ENCODE results near the gene TBC1D10A.

TBC1D10A gene

DNA sequence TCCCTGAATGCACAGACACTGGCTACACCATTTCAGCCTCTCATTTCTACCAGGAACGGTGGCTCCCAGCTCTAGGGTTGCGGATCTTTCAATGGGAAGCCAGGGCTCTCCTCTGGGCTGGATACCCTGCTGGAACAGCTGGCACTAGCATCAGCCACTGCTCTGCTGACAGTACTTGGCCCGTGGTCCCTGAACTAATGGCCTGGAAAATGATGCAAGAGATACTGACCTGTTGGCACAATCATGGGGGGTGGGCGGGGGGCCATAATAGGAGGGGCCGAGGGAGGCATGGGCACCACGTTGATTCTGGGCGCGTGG is 10.7 kb upstream of the TBC1D10A start:
- TF ChIP-seq, protein P1, sequence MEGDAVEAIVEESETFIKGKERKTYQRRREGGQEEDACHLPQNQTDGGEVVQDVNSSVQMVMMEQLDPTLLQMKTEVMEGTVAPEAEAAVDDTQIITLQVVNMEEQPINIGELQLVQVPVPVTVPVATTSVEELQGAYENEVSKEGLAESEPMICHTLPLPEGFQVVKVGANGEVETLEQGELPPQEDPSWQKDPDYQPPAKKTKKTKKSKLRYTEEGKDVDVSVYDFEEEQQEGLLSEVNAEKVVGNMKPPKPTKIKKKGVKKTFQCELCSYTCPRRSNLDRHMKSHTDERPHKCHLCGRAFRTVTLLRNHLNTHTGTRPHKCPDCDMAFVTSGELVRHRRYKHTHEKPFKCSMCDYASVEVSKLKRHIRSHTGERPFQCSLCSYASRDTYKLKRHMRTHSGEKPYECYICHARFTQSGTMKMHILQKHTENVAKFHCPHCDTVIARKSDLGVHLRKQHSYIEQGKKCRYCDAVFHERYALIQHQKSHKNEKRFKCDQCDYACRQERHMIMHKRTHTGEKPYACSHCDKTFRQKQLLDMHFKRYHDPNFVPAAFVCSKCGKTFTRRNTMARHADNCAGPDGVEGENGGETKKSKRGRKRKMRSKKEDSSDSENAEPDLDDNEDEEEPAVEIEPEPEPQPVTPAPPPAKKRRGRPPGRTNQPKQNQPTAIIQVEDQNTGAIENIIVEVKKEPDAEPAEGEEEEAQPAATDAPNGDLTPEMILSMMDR (IDR thresholded peaks at IDR 0.05; ENCODE audit: control extremely low read depth, extremely low read depth, low read depth, missing control alignments), result no peak
- ChIA-PET CTCF (interaction anchor here (1.1 to 1.7 kb wide), 2 partner anchors 10 to 74 kb away, joined by 3 read pairs; no protein-coding TSS in a partner anchor), POLR2A (interaction anchor here (0.9 to 1.1 kb wide), 2 partner anchors 10 to 11 kb away, joined by 3 read pairs; partner anchors contain the start of gene TBC1D10A)
- DNase-seq (ENCODE audit: extremely low spot score), result no peak

DNA sequence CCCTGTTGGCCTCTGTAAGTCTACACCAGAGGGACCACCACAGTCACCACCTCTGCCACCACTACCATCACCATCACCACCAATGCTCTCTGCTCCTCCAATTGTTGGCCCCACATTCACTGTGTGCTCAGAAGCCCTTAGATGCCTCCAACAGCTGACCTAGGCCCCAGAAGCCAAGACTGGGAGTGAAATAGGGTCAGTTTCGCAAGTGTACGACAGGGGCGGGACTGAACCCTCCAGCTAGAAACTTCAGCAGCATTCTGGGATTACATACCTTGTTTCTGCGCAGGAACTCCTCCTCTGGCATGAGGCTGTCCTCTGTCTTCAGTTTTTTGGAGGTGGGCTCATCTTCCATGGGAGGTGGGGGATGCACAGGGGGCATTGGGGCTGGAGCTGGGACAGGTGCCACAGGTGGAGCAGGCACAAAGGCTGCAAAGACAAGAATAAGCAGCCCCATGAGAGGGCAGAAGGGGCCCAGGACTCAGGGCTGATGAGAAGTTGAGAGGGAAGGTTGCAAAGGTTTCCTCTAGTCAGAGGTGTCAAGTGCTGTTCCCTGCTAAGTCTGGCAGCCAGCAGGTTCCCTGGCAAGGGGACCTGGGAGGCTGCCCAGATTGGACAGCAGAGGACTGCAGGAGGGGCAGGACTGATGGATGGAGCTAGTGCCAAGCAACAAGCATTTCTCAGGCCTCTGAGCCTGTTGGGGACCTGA is 10.2 kb upstream of the TBC1D10A start:
- CTCF ChIA-PET, result interaction anchor here (1.1 to 3.1 kb wide), 4 partner anchors 9 to 73 kb away, joined by 3 to 10 read pairs (median 4); no protein-coding TSS in a partner anchor
- POLR2A ChIA-PET, result interaction anchor here (0.9 to 1.1 kb wide), 3 partner anchors 10 to 11 kb away, joined by 3 to 5 read pairs (median 3); partner anchors contain the start of gene TBC1D10A
- no peak for DNase-seq (ENCODE audit: extremely low spot score)
- TF ChIP-seq, protein P1 (IDR thresholded peaks at IDR 0.05; ENCODE audit: control extremely low read depth, extremely low read depth, low read depth, missing control alignments), result no peak

DNA sequence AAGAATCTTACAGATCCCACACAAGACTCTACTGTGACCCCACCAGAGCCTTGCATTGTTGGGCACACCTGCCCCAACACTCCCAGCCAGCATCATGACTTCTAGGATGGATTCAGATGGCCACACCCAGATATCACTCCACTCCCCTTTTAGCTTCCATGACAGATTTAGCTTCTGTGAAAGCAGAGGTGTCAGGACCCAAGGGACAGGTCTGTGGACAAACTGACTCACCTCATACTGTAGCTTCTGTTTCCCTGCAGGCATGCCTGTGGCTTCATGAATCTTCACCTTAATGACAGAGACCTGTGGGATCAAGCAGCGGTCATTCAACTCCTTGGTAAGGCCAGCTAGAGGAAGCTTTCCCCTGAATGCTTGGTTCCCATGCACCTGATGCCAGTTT is 8.5 kb upstream of the TBC1D10A start:
- DNase-seq (ENCODE audit: extremely low spot score), result no peak
- TF ChIP-seq, protein P1 (IDR thresholded peaks at IDR 0.05; ENCODE audit: control extremely low read depth, extremely low read depth, low read depth, missing control alignments), result no peak
- ChIA-PET POLR2A (interaction anchor here (0.6 kb wide), 1 partner anchor 65 kb away, joined by 3 read pairs; no protein-coding TSS in a partner anchor), CTCF (interaction anchor here (2.5 to 3.1 kb wide), 2 partner anchors 20 to 47 kb away, joined by 10 read pairs; no protein-coding TSS in a partner anchor)

DNA sequence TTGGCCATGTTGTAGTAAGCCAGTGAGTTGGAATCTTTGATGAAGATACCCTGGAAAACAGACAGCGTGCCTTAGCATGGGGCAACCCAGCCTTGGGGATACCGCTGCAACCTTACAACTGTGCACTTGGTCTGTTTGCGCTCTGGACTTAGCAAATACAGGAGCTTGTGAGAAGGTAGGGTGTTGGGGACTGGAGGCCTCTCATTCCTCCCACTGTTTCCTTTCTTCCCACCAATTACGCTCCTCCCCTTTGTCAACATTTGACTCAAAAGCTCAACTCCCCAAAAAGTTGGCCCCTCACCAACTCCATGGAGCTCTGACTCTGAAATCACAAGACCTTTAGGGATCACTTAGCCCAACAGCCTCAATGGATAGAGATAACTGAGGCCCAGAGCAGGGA is 7.9 kb upstream of the TBC1D10A start:
- POLR2A ChIA-PET, result no interaction called here

DNA sequence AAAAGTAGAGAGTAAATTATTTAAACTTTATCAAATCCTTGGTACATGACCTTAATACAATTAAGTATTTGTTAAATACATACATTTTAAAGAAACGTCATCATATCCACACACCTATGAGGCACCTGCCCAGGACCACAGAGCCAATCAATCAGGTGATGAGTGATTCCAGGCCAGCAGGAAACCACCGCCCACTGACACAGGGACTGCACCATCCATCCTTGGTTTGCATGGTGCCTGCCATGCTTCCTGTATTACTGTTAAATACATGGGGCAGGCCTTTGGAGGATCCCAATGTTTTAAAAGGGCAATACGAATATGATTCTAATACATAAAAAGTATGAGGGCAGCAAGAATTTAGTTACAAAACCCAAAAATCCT is 7.0 kb upstream of the TBC1D10A start:
- DNase-seq (ENCODE audit: extremely low spot score), result no peak
- ChIA-PET CTCF (interaction anchor here (2.0 to 3.1 kb wide), 2 partner anchors 19 to 45 kb away, joined by 10 to 11 read pairs; partner anchors contain the start of gene CASTOR1), POLR2A (interaction anchor here (1.0 kb wide), 1 partner anchor 13 kb away, joined by 3 read pairs; no protein-coding TSS in a partner anchor)
- TF ChIP-seq, protein P1 (IDR thresholded peaks at IDR 0.05; ENCODE audit: control extremely low read depth, extremely low read depth, low read depth, missing control alignments), result no peak

More for the DNA sequence above, 7.9 kb upstream of the TBC1D10A start:
- CTCF ChIA-PET, result interaction anchor here (2.5 to 3.1 kb wide), 2 partner anchors 20 to 47 kb away, joined by 10 read pairs; no protein-coding TSS in a partner anchor
- DNase-seq (ENCODE audit: extremely low spot score), result no peak
- TF ChIP-seq, protein P1 (IDR thresholded peaks at IDR 0.05; ENCODE audit: control extremely low read depth, extremely low read depth, low read depth, missing control alignments), result no peak

DNA sequence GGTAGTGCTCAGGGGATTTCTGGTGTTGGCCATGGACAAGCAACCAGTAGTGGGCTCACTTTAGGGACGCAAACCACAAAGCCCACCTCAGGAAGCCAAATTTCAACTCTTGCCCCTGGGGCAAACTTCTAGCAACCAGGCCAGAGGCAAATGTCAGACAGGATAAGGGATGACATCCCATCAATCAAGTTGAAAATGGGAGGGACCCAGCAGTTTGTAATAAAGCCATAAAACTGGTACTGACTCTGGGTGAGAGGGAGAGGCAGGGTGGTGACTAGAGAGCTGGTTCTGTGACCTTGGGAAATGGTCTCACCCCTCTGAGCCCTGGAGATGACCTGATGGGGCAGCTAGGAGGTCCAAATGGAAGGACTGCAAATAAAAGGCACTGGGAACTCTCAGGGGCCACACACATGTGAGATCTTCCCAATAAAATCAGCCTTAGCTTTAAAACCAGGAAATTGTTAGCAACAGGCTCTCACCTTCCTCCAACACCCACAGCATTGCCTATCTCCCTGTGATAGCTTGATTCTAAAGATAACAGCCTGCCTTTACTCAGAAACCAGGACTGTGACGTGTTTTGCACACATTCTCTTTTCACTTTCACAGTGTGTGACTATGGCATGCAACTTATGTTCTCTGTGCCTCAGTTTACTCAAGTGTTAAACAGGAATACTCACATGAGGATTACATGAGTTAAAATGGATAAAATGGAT is 6.4 kb upstream of the TBC1D10A start:
- POLR2A ChIA-PET, result interaction anchor here (1.0 kb wide), 1 partner anchor 12 kb away, joined by 3 read pairs; no protein-coding TSS in a partner anchor
- CTCF ChIA-PET, result interaction anchor here (0.9 to 2.0 kb wide), 3 partner anchors 21 to 48 kb away, joined by 3 to 11 read pairs (median 3); partner anchors contain the start of gene CASTOR1
- no peak for DNase-seq (ENCODE audit: extremely low spot score)
- TF ChIP-seq, protein P1 (IDR thresholded peaks at IDR 0.05; ENCODE audit: control extremely low read depth, extremely low read depth, low read depth, missing control alignments), result no peak

All from GM10248 (cell line).